Globus pallidus (tissue), 1 donor: ENCODE results near the gene CTXND2.
A peak's percentile ranks its signal among the peaks of the same experiment; 100 is the strongest.
"Not testable (repeated sequence)": the region's sequence is repeated elsewhere in the genome, so short reads cannot be mapped to it uniquely, and the experiment has no call there.

Source experiments
- DNase-seq: peaks from one replicate; pipeline ENCODE4 v3.0.0-alpha.2; 2015; ENCODE audit warnings: low spot score

CTXND2 gene

GRCh38 chr1:150893336-150893913 lies 6.5 kb downstream of the CTXND2 start:
- no peak for DNase-seq

- DNase-seq: peak; percentile 16
Observed at GRCh38 chr1:150895618-150896017, 8.7 kb downstream of the CTXND2 start.

DNA sequence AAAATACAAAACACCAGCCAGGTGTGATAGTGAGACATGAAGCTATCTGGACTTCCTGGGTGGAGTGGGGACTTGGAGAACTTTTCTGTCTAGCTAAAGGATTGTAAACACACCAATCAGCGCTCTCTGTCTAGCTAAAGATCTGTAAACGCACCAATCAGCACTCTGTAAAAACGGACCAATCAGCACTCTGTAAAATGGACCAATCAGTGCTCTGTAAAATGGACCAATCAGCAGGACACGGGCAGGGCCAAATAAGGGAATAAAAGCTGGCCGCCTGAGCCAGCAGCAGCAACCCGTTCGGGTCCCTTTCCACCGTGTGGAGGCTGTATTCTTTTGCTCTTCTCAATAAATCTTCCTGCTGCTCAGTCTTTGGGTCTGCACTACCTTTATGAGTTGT lies 12.9 kb downstream of the CTXND2 start:
- not testable (repeated sequence) for DNase-seq

GRCh38 chr1:150902346-150902745 lies 15.4 kb downstream of the CTXND2 start:
- DNase-seq: no peak

GRCh38 chr1:150902751-150903150 lies 15.8 kb downstream of the CTXND2 start:
- DNase-seq: no peak

GRCh38 chr1:150905301-150905700 lies 18.4 kb downstream of the CTXND2 start:
- DNase-seq: no peak

GRCh38 chr1:150906329-150906728 lies 19.4 kb downstream of the CTXND2 start:
- no peak for DNase-seq

DNA sequence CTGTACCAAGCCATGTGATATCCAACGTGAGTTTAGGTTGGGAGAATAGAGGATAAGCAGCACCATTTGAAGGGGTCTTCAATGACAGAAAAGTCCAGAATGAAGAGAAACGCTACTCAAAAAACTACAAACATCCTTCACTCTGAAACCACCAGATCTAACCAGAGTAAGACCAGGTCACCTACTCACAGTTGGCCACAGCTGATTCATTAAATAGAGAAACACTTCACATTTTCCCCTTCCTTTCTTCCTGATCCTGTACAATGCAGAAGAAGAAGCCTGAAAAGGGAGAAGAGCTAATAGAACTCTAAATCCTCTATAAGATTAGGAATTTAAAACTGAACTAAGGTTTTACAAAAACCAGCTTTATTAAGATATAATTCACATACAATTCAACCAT lies 19.9 kb downstream of the CTXND2 start:
- DNase-seq: no peak

GRCh38 chr1:150909585-150910180 lies 22.7 kb downstream of the CTXND2 start:
- DNase-seq: no peak

DNA sequence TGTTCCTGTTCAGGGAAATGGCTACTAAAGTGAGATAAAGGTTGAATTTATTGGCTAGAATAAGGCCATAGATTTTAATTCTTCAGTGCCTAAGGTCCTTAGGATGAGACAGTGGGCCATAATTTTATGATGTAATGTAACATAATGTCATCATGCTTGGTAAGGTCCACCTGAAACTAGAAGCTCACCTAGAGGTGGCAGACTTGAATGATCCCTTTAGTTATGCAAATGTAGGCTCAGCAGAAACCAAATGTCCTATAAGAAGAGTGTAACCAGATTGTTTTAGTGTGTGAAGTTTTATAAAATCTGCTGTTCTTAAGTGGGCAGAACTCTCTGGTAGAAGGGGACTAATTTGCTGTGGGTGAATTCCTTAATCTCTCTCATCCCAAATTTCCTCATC lies 25.7 kb downstream of the CTXND2 start:
- DNase-seq: no peak

- no peak for DNase-seq
Observed at GRCh38 chr1:150917387-150917786, 30.5 kb downstream of the CTXND2 start.

GRCh38 chr1:150922519-150922975 lies 35.6 kb downstream of the CTXND2 start:
- DNase-seq: peak; percentile 35

DNA sequence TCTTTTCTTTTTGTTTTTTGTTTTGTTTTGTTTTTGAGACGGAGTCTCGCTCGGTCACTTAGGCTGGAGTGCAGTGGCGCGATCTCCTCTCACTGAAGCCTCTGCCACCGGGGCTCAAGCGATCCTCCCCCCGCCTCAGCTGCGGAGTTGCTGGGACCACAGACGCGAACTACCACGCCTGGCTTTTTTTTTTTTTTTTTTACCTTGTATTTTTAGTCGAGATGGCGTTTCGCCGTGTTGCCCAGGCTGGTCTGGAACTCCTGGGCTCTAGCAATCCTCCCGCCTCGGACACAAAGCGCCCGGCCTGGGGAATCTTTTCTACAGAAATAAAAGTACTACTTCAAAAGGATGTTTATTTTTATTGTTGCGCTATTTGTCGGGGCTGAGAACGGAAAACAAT lies 38.1 kb downstream of the CTXND2 start:
- DNase-seq: no peak

GRCh38 chr1:150926097-150926741 lies 39.3 kb downstream of the CTXND2 start, which contains the start of gene SETDB1:
Gene SETDB1, plus strand, starts transcription at chr1:150926363. Its CDS starts 1,352 bp downstream, at chr1:150927715.
- DNase-seq: peak; percentile 91

DNA sequence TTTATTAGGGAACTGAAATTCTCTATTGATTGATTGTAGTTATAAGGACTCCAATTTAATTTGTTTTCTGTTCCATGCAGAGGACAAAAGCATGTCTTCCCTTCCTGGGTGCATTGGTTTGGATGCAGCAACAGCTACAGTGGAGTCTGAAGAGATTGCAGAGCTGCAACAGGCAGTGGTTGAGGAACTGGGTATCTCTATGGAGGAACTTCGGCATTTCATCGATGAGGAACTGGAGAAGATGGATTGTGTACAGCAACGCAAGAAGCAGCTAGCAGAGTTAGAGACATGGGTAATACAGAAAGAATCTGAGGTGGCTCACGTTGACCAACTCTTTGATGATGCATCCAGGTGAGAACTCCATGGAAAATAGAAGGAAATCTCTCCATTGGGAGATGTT lies 40.7 kb downstream of the CTXND2 start:
- DNase-seq: no peak

DNA sequence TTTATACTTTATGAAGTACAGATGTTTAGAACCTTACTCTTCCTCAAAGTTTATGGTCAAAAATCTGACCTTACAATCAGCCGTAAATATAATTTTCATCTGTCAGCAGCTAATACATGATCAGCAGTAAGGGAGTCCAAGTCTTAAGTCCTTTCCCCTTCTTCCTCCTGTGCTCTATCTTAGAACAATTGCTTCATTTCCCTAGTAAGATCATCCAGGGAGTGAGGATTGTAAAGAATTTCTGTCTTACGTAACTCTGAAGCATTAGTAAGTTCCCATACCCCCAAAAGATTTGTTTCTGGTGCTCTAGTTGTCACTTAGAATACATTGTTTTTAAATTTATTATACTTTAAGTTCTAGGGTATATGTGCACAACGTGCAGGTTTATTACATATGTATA lies 41.4 kb downstream of the CTXND2 start:
- no peak for DNase-seq

GRCh38 chr1:150928775-150929174 lies 41.8 kb downstream of the CTXND2 start:
- DNase-seq: not testable (repeated sequence)

- no peak for DNase-seq
Observed at GRCh38 chr1:150931773-150932172, 44.8 kb downstream of the CTXND2 start.

DNA sequence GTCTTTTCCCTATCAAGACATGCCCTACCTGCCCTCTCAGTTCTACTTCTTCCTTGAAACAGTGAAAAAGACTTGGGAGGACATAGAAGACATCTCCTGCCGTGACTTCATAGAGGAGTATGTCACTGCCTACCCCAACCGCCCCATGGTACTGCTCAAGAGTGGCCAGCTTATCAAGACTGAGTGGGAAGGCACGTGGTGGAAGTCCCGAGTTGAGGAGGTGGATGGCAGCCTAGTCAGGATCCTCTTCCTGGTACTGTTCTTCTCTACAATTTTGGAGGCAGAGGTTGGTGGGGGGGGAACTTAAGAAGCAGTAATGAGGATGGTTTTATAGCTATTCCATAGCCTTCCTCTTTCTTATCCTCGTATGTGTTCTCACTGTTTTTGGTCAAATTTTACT lies 57.9 kb downstream of the CTXND2 start:
- DNase-seq: no peak

GRCh38 chr1:150954708-150955107 lies 67.8 kb downstream of the CTXND2 start:
- DNase-seq: no peak

- DNase-seq: no peak
Observed at GRCh38 chr1:150955280-150955679, 68.3 kb downstream of the CTXND2 start.

- no peak for DNase-seq
Observed at GRCh38 chr1:150957666-150958065, 70.7 kb downstream of the CTXND2 start.

- no peak for DNase-seq
Observed at GRCh38 chr1:150960646-150961045, 73.7 kb downstream of the CTXND2 start.
